SK-N-MC (cell line): Measurements from ENCODE around the gene UGT1A6.

ENCODE experiments used
- EZH2 ChIP-seq: fragments of 200-600 bp; sonication (generic); IDR thresholded peaks from one replicate; pipeline ENCODE4 v1.6.1; 2017; ENCODE audit warnings: antibody characterized with exemption
- POLR2AphosphoS5 ChIP-seq: IDR thresholded peaks from 2 replicates; pipeline ENCODE4 v1.6.1; 2012; ENCODE audit warnings: mild to moderate bottlenecking, low read depth, low read length, borderline replicate concordance

DNA sequence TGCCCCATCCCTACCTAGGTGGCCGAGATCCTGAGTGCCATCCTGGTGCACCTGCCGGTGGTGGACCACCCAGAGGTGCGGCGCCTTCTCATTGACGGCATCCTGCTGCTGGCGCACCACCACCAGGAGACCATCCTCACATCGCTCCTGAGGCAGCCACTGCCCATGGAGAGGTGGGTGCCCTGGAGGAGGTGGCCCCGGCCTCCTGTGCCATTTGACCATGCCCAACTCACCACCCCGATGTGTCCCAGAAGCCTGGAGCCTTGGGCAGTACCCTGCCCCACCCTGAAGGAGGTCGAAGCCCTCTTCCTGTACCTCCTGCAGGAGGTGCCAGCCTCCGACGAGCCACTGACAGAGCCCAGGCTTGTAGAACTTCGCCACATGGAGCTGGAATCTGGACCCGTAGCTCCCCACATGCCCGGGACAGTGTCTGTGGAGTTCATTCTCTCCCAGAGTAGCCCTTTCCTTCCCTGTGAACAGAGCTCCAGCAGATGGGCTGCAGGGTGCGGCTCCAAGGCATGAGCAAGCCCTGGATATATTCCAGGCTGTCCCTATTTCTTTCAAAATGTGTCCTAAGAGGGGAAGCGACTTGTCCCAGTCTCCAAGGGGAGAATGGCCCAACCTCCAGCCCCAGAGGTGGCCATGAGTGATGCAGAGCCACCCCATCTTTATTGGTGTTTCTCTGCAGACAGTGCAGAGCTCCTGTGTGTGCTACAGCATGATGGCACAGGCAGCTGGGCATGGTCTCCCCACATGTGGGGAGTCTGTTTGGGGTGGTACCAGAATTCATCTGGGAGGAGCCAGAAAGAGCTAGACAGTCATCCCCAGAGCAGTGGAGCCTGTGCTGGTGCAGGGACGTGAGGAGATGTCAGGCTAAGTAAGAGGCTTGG is 127.4 kb downstream of the UGT1A6 start:
- no peak for TF ChIP-seq EZH2
- no peak for TF ChIP-seq POLR2AphosphoS5
